HEK293 (cell line): Measurements from ENCODE around the gene HDAC7.

Source experiments
- CTCF ChIA-PET: fragments of 350-600 bp; formaldehyde crosslinking; extraction: SDS; loops from one replicate; lab custom pipeline; 2021; ENCODE audit warnings: antibody characterized with exemption; lab: Yijun Ruan, JAX
- POLR2A ChIA-PET: fragments of 300-600 bp; formaldehyde crosslinking; extraction: SDS; loops from one replicate; lab custom pipeline; 2020; ENCODE audit warnings: antibody characterized with exemption, inconsistent platforms; lab: Yijun Ruan, JAX
- H3K27ac ChIP-seq: fragments of 200-500 bp; sonication (Bioruptor generic); 2 replicates; pipeline ENCODE4 v1.5.1; 2014; ENCODE audit warnings: low read depth, low read length, control low read depth, inconsistent platforms; ENCODE audit errors: extremely low read depth
- H3K36me3 ChIP-seq, 2 experiments: fragments of 200-500 bp in 1 of 2; sonication (Bioruptor generic) in 1 of 2; 1 replicate in 1 of 2; 2 replicates in 1 of 2; pipeline ENCODE4 v1.5.1; 2014 to 2017; ENCODE audit warnings: inconsistent platforms in 2 of 2, low read length in 2 of 2; ENCODE audit not compliant: control insufficient read depth in 2 of 2, insufficient read depth in 1 of 2
- H3K4me1 ChIP-seq: fragments of 200-500 bp; sonication (Bioruptor generic); 2 replicates; pipeline ENCODE4 v1.5.1; 2014; ENCODE audit warnings: mild to moderate bottlenecking, low read length, inconsistent platforms; ENCODE audit not compliant: control insufficient read depth, insufficient read depth
- H3K4me3 ChIP-seq: 2 replicates; pipeline ENCODE4 v1.5.1; 2011; ENCODE audit warnings: low read depth, mild to moderate bottlenecking, control low read depth, low read length, moderate library complexity
- H3K9me3 ChIP-seq: fragments of 200-500 bp; sonication (Bioruptor generic); 2 replicates; pipeline ENCODE4 v1.5.1; 2014; ENCODE audit warnings: low read depth, low read length, inconsistent platforms; ENCODE audit not compliant: control insufficient read depth, insufficient read depth
- HOXA7 ChIP-seq: sonication (generic); formaldehyde crosslinking; IDR thresholded peaks from 2 replicates; pipeline ENCODE4 v1.8.1; 2022; ENCODE audit warnings: missing genetic modification reagents, borderline replicate concordance
- OVOL3 ChIP-seq: fragments of 450-650 bp; formaldehyde crosslinking; IDR thresholded peaks from 2 replicates; pipeline ENCODE4 v1.5.1; 2016; ENCODE audit warnings: missing biosample characterization, missing genetic modification characterization
- SP2 ChIP-seq: fragments of 450-650 bp; formaldehyde crosslinking; IDR thresholded peaks from 2 replicates; pipeline ENCODE4 v1.5.1; 2016; ENCODE audit warnings: missing biosample characterization, missing genetic modification characterization
- TRIM28 ChIP-seq: IDR thresholded peaks from 2 replicates; pipeline ENCODE4 v1.6.1; 2011; ENCODE audit warnings: low read length, control low read depth, borderline replicate concordance
- ZBTB1 ChIP-seq: fragments of 450-650 bp; formaldehyde crosslinking; IDR thresholded peaks from 2 replicates; pipeline ENCODE4 v1.5.1; 2016; ENCODE audit warnings: missing biosample characterization, missing genetic modification characterization
- ZIC2 ChIP-seq: fragments of 450-650 bp; formaldehyde crosslinking; IDR thresholded peaks from 2 replicates; pipeline ENCODE4 v1.5.1; 2016; ENCODE audit warnings: missing biosample characterization, missing genetic modification characterization
- ZNF140 ChIP-seq: fragments of 450-650 bp; formaldehyde crosslinking; IDR thresholded peaks from 2 replicates; pipeline ENCODE4 v1.5.1; 2016; ENCODE audit warnings: missing biosample characterization, missing genetic modification characterization
- ZNF146 ChIP-seq: fragments of 450-650 bp; formaldehyde crosslinking; IDR thresholded peaks from 2 replicates; pipeline ENCODE4 v1.5.1; 2016; ENCODE audit warnings: missing biosample characterization, missing genetic modification characterization
- ZNF2 ChIP-seq: fragments of 450-650 bp; formaldehyde crosslinking; IDR thresholded peaks from 2 replicates; pipeline ENCODE4 v1.5.1; 2016; ENCODE audit warnings: missing biosample characterization, missing genetic modification characterization
- ZNF221 ChIP-seq: fragments of 450-650 bp; formaldehyde crosslinking; IDR thresholded peaks from 2 replicates; pipeline ENCODE4 v1.5.1; 2017; ENCODE audit warnings: missing biosample characterization, missing genetic modification characterization, borderline replicate concordance
- ZNF274 ChIP-seq, 2 experiments: fragments of 200-500 bp in 1 of 2; fragments of 450-650 bp in 1 of 2; sonication (Bioruptor generic) in 1 of 2; formaldehyde crosslinking in 1 of 2; IDR thresholded peaks; 2 replicates each; pipeline versions ENCODE4 v1.5.1 to v1.6.1; 2014 to 2016; ENCODE audit warnings: borderline replicate concordance in 1 of 2, inconsistent platforms in 1 of 2, low read length in 1 of 2, missing biosample characterization in 1 of 2, missing genetic modification characterization in 1 of 2
- ZNF324 ChIP-seq: fragments of 450-650 bp; formaldehyde crosslinking; IDR thresholded peaks from 2 replicates; pipeline ENCODE4 v1.5.1; 2016; ENCODE audit warnings: missing biosample characterization, missing genetic modification characterization
- ZNF366 ChIP-seq: fragments of 450-650 bp; formaldehyde crosslinking; conservative IDR thresholded peaks from 2 replicates; pipeline ENCODE4 v1.5.1; 2016; ENCODE audit warnings: missing biosample characterization, missing genetic modification characterization
- ZNF501 ChIP-seq: fragments of 450-650 bp; formaldehyde crosslinking; IDR thresholded peaks from 2 replicates; pipeline ENCODE4 v1.5.1; 2016; ENCODE audit warnings: missing biosample characterization, missing genetic modification characterization
- ZNF514 ChIP-seq: fragments of 450-650 bp; formaldehyde crosslinking; IDR thresholded peaks from 2 replicates; pipeline ENCODE4 v1.5.1; 2016; ENCODE audit warnings: missing biosample characterization, missing genetic modification characterization
- ZNF701 ChIP-seq: fragments of 450-650 bp; formaldehyde crosslinking; IDR thresholded peaks from 2 replicates; pipeline ENCODE4 v1.5.1; 2016; ENCODE audit warnings: missing biosample characterization, missing genetic modification characterization
- TF ChIP-seq, protein P1 (sequence below): fragments of 450-650 bp; formaldehyde crosslinking; IDR thresholded peaks from 2 replicates; pipeline ENCODE4 v1.5.1; 2016; ENCODE audit warnings: missing biosample characterization, missing genetic modification characterization, borderline replicate concordance
- TF ChIP-seq, protein P2 (sequence below): fragments of 450-650 bp; formaldehyde crosslinking; IDR thresholded peaks from 2 replicates; pipeline ENCODE4 v1.5.1; 2016; ENCODE audit warnings: missing biosample characterization, missing genetic modification characterization, low read depth
- TF ChIP-seq, protein P3 (sequence below): IDR thresholded peaks from 2 replicates; pipeline ENCODE4 v1.6.1; 2011; ENCODE audit warnings: mild to moderate bottlenecking, low read depth, low read length, borderline replicate concordance
- TF ChIP-seq, protein P4 (sequence below): fragments of 450-650 bp; formaldehyde crosslinking; IDR thresholded peaks from 2 replicates; pipeline ENCODE4 v1.5.1; 2016; ENCODE audit warnings: missing biosample characterization, missing genetic modification characterization

HDAC7 gene

DNA sequence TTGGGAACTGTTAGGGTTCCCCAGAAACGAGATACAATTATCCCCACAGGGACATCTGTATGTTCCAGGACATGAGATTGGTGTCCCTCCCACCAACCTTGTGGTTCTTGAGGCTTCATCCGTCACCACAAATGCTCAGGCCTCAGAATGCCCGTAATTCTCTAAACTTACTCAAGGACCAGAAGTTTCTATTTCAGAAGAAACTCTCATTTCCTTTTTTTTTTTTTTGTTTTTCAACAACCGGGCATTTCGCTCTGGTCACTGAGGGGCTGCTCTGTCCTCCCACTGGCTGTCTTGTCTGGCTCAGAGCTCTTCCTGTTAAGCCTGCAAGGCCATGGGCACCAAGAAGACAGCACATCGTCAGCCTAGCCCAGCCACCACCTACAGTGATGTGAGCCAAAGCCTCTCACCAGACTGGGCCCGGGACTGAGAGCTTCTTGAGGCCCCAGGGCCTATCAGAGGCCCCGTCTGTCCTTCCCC is 48.9 kb upstream of the HDAC7 start:
- POLR2A ChIA-PET = no interaction called here
- no peak overlapping the region for H3K4me3 ChIP-seq
- no peak overlapping the region for H3K27ac ChIP-seq
- no peaks in the 10 kb centered on the region for H3K4me1 ChIP-seq
- H3K9me3 ChIP-seq = no peaks in the 10 kb centered on the region
- TF ChIP-seq, protein P1, sequence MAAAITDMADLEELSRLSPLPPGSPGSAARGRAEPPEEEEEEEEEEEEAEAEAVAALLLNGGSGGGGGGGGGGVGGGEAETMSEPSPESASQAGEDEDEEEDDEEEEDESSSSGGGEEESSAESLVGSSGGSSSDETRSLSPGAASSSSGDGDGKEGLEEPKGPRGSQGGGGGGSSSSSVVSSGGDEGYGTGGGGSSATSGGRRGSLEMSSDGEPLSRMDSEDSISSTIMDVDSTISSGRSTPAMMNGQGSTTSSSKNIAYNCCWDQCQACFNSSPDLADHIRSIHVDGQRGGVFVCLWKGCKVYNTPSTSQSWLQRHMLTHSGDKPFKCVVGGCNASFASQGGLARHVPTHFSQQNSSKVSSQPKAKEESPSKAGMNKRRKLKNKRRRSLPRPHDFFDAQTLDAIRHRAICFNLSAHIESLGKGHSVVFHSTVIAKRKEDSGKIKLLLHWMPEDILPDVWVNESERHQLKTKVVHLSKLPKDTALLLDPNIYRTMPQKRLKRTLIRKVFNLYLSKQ (tag by site-specific recombination) = no peak
- H3K36me3 ChIP-seq = no peaks in the 10 kb centered on the region
- CTCF ChIA-PET = interaction anchor here (0.7 to 1.5 kb wide), 4 partner anchors 10 to 1428 kb away, joined by 3 to 6 read pairs (median 3); no protein-coding TSS in a partner anchor

DNA sequence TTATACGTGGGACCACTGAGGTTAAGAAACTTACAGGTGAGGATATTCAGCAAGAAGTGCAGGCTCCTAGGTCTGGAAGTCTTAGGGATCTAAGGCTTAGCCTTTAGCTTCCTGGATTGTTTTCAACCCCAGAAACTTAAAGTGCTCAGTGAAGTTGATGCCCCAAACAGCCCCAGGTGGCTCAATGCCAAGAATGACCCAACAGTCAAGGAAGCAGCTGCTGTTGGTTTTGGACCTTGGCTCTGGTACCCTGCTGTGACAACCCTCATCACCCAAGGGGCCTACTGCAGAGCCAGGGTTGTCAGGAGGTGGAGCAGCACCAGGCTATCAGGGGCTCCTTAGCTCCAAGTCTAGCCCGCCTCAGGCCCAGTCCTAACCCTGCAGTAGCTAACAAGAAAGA is 48.3 kb upstream of the HDAC7 start:
- TF ChIP-seq ZBTB1 (tag by site-specific recombination) (no peak), ZIC2 (tag by site-specific recombination) (peak; percentile 25; the same call in 1 of the 2 replicates)
- Histone ChIP-seq H3K9me3 (no peaks in the 10 kb centered on the region), H3K4me1 (no peaks in the 10 kb centered on the region), H3K36me3 (no peaks in the 10 kb centered on the region), H3K4me3 (no peak overlapping the region), H3K27ac (no peak overlapping the region)
- ChIA-PET CTCF (interaction anchor here (1.3 to 1.5 kb wide), 2 partner anchors 9 to 30 kb away, joined by 3 to 6 read pairs; no protein-coding TSS in a partner anchor), POLR2A (no interaction called here)

DNA sequence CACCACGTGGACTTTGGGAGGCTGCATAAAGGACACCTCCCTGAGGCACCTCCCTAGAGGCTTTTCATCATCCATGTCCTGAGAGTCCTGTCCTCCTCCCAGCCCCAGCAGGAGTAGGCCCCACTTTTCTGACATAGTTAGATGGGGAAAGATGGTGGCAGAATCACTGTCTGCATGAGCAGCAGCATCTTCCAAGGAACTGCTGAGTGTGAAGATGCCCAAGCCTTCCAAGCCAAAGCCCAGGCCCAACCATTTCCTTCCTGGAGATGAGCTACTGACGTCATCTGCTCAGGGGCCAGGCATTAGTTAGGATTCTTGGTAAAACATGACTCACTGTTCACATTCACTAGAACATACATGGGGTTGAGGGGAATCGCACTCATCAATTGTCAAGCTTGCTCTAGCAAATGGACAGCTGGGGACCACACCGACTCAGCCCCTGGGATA is 47.8 kb upstream of the HDAC7 start:
- H3K9me3 ChIP-seq = no peaks in the 10 kb centered on the region
- ChIA-PET CTCF (interaction anchor here (0.7 to 1.5 kb wide), 3 partner anchors 9 to 82 kb away, joined by 3 to 6 read pairs (median 3); no protein-coding TSS in a partner anchor), POLR2A (no interaction called here)
- H3K4me3 ChIP-seq = no peak overlapping the region
- H3K4me1 ChIP-seq = no peaks in the 10 kb centered on the region
- no peak overlapping the region for H3K27ac ChIP-seq
- TF ChIP-seq ZNF2 (tag by site-specific recombination) = no peak
- TF ChIP-seq HOXA7 (CRISPR knock-in tag) = no peak
- TF ChIP-seq, protein P2, sequence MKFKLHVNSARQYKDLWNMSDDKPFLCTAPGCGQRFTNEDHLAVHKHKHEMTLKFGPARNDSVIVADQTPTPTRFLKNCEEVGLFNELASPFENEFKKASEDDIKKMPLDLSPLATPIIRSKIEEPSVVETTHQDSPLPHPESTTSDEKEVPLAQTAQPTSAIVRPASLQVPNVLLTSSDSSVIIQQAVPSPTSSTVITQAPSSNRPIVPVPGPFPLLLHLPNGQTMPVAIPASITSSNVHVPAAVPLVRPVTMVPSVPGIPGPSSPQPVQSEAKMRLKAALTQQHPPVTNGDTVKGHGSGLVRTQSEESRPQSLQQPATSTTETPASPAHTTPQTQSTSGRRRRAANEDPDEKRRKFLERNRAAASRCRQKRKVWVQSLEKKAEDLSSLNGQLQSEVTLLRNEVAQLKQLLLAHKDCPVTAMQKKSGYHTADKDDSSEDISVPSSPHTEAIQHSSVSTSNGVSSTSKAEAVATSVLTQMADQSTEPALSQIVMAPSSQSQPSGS (tag by site-specific recombination) = peak; percentile 49
- 0 out of 2 replicates have a peak, but pooled peaks have one; percentile 33 for TF ChIP-seq ZNF140 (tag by site-specific recombination)
- no peak for TF ChIP-seq ZNF221 (tag by site-specific recombination)
- no peaks in the 10 kb centered on the region for H3K36me3 ChIP-seq

DNA sequence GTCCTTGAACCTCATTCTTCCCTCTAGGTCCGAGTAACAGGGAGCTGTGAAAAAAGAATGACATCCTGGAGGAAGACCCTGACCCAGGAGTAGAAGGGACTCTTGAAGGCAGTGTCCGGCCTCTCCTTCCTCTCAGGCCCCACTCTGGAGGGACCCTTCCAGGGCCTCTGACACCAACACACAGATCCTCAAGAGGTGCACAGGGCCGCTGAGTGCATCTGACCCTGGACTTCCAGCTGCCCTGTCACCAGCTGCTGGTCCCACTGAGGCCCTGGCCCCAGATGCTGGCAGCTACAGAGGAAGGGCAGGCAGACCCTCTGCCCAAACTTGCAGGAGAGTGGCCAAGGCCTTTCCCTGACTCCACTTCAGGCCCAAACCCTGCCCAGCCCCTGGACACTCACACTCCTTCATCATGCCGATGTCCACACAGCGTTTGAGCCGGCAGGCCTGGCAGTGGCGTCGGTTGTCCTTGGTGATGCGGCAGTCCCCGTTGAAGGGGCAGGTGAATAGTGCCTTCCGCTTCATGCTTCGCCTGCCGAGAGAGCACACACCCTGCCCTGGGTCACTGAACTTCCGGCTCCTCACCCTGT is 45.0 kb upstream of the HDAC7 start:
- Histone ChIP-seq H3K4me1 (no peaks in the 10 kb centered on the region), H3K9me3 (no peaks in the 10 kb centered on the region), H3K27ac (no peak overlapping the region), H3K36me3 (no peaks in the 10 kb centered on the region), H3K4me3 (no peak overlapping the region)
- POLR2A ChIA-PET = no interaction called here
- CTCF ChIA-PET = no interaction called here
- TF ChIP-seq ZNF366 (tag by site-specific recombination) = no peak
- TF ChIP-seq, protein P3, sequence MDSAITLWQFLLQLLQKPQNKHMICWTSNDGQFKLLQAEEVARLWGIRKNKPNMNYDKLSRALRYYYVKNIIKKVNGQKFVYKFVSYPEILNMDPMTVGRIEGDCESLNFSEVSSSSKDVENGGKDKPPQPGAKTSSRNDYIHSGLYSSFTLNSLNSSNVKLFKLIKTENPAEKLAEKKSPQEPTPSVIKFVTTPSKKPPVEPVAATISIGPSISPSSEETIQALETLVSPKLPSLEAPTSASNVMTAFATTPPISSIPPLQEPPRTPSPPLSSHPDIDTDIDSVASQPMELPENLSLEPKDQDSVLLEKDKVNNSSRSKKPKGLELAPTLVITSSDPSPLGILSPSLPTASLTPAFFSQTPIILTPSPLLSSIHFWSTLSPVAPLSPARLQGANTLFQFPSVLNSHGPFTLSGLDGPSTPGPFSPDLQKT = no peak
- TF ChIP-seq ZNF514 (tag by site-specific recombination) = no peak
- no peak for TF ChIP-seq ZNF274 (IDR thresholded peaks at IDR 0.05; ENCODE audit: low read length)
- no peak for TF ChIP-seq ZNF274 (tag by site-specific recombination; IDR thresholded peaks at IDR 0.05; ENCODE audit: borderline replicate concordance)
- no peak for TF ChIP-seq SP2 (tag by site-specific recombination)
- TF ChIP-seq OVOL3 = no peak
- TF ChIP-seq, protein P4, sequence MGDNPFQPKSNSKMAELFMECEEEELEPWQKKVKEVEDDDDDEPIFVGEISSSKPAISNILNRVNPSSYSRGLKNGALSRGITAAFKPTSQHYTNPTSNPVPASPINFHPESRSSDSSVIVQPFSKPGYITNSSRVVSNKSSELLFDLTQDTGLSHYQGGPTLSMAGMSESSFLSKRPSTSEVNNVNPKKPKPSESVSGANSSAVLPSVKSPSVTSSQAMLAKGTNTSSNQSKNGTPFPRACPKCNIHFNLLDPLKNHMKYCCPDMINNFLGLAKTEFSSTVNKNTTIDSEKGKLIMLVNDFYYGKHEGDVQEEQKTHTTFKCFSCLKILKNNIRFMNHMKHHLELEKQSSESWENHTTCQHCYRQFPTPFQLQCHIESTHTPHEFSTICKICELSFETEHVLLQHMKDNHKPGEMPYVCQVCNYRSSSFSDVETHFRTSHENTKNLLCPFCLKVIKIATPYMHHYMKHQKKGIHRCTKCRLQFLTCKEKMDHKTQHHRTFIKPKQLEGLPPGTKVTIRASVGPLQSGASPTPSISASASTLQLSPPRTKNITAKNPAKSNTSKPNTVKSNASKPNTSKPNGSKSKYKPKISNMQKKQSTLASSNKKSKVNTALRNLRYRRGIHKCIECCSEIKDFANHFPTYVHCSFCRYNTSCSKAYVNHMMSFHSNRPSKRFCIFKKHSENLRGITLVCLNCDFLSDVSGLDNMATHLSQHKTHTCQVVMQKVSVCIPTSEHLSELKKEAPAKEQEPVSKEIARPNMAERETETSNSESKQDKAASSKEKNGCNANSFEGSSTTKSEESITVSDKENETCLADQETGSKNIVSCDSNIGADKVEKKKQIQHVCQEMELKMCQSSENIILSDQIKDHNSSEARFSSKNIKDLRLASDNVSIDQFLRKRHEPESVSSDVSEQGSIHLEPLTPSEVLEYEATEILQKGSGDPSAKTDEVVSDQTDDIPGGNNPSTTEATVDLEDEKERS (tag by site-specific recombination) = no peak
- TF ChIP-seq TRIM28 = no peak
- TF ChIP-seq ZNF324 = no peak
- no peak for TF ChIP-seq ZNF501
- no peak for TF ChIP-seq ZNF146 (tag by site-specific recombination)
- TF ChIP-seq ZNF701 (tag by site-specific recombination) = no peak
